ENCODE results near the gene CAMK4.
A peak's percentile ranks its signal among the peaks of the same experiment; 100 is the strongest.

Gene CAMK4

DNA sequence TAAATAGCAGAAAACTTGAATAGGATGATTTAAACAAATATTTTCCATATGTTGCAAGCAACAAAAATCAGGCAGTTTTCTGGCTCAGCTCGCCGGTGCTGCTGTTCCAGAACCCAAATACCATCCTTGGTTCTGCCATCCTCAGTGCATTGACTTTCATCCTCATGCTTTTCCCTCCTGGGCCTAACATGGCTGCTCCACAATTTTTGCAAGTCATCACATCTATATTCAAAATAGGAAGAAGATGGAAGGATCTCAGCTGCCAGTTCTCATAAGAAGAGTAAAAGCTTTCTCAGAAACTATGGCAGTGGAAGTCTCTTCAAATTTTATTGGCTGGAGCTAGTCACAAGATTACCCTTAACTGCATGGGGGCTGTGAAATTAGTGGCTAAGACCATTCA, 151.5 kb downstream of the CAMK4 start:
- Histone ChIP-seq H3K4me3 (ENCODE audit: low read length, poor library complexity, severe bottlenecking) (no peak overlapping the region), H3K9ac (ENCODE audit: low read depth, low read length, poor library complexity, severe bottlenecking) (no peak overlapping the region), H3K9me3 (ENCODE audit: insufficient read depth, low read depth, low read length) (no peaks in the 10 kb centered on the region), H3K4me2 (ENCODE audit: low read depth, low read length, poor library complexity, severe bottlenecking) (no peak overlapping the region), H3K9me2 (replicated peaks; ENCODE audit: low read depth, low read length) (no peaks in the 10 kb centered on the region), H4K20me1 (ENCODE audit: insufficient read depth, low read length, poor library complexity, severe bottlenecking) (no peaks in the 10 kb centered on the region), H3K27me3 (ENCODE audit: insufficient read depth, low read length, poor library complexity, severe bottlenecking) (no peaks in the 10 kb centered on the region), H3K4me1 (ENCODE audit: insufficient read depth, low read length, poor library complexity, severe bottlenecking) (peaks cover 26% of the 10 kb centered on the region), H3K36me3 (ENCODE audit: insufficient read depth, low read length) (no peaks in the 10 kb centered on the region; the same call in 1 of the 2 replicates), H3F3A (ENCODE audit: low read depth) (no peaks in the 10 kb centered on the region), H3K79me2 (ENCODE audit: insufficient read depth, low read length) (no peaks in the 10 kb centered on the region), H2AFZ (ENCODE audit: low read length) (no peak overlapping the region)
- no peak for TF ChIP-seq EZH2phosphoT487 (IDR thresholded peaks at IDR 0.05; ENCODE audit: borderline replicate concordance)
- TF ChIP-seq, protein P1, sequence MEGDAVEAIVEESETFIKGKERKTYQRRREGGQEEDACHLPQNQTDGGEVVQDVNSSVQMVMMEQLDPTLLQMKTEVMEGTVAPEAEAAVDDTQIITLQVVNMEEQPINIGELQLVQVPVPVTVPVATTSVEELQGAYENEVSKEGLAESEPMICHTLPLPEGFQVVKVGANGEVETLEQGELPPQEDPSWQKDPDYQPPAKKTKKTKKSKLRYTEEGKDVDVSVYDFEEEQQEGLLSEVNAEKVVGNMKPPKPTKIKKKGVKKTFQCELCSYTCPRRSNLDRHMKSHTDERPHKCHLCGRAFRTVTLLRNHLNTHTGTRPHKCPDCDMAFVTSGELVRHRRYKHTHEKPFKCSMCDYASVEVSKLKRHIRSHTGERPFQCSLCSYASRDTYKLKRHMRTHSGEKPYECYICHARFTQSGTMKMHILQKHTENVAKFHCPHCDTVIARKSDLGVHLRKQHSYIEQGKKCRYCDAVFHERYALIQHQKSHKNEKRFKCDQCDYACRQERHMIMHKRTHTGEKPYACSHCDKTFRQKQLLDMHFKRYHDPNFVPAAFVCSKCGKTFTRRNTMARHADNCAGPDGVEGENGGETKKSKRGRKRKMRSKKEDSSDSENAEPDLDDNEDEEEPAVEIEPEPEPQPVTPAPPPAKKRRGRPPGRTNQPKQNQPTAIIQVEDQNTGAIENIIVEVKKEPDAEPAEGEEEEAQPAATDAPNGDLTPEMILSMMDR (conservative IDR thresholded peaks at IDR 0.05; ENCODE audit: low read length): no peak

DNA sequence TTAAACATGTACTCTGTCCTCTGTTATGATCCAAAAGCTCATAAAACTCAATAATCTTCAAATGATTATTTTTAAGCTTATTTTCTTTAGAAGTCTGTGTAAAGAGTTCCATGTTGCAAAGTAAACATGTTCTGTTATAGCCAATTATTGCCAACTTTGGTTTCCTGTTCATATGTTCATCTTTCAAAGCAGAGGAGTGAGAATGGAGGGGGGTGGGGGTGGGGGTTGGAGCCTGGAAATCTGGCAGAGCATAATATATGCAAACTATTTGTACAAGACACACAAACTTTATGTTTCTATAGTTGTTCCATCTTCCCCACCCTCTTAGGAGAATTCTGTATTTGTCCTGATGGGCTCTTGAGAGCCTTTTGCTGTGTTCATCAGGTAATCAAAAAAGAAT, 153.1 kb downstream of the CAMK4 start:
- Histone ChIP-seq H2AFZ (ENCODE audit: low read length) (no peak overlapping the region), H3F3A (ENCODE audit: low read depth) (no peaks in the 10 kb centered on the region), H3K4me1 (ENCODE audit: insufficient read depth, low read length, poor library complexity, severe bottlenecking) (peaks cover 26% of the 10 kb centered on the region), H3K36me3 (ENCODE audit: insufficient read depth, low read length) (no peaks in the 10 kb centered on the region; the same call in 1 of the 2 replicates), H3K4me2 (ENCODE audit: low read depth, low read length, poor library complexity, severe bottlenecking) (no peak overlapping the region), H4K20me1 (ENCODE audit: insufficient read depth, low read length, poor library complexity, severe bottlenecking) (no peaks in the 10 kb centered on the region), H3K79me2 (ENCODE audit: insufficient read depth, low read length) (no peaks in the 10 kb centered on the region), H3K4me3 (ENCODE audit: low read length, poor library complexity, severe bottlenecking) (no peak overlapping the region), H3K9me3 (ENCODE audit: insufficient read depth, low read depth, low read length) (no peaks in the 10 kb centered on the region), H3K9ac (ENCODE audit: low read depth, low read length, poor library complexity, severe bottlenecking) (no peak overlapping the region), H3K27me3 (ENCODE audit: insufficient read depth, low read length, poor library complexity, severe bottlenecking) (no peaks in the 10 kb centered on the region), H3K9me2 (replicated peaks; ENCODE audit: low read depth, low read length) (no peaks in the 10 kb centered on the region)
- TF ChIP-seq, protein P1 (conservative IDR thresholded peaks at IDR 0.05; ENCODE audit: low read length): no peak
- no peak for TF ChIP-seq EZH2phosphoT487 (IDR thresholded peaks at IDR 0.05; ENCODE audit: borderline replicate concordance)

DNA sequence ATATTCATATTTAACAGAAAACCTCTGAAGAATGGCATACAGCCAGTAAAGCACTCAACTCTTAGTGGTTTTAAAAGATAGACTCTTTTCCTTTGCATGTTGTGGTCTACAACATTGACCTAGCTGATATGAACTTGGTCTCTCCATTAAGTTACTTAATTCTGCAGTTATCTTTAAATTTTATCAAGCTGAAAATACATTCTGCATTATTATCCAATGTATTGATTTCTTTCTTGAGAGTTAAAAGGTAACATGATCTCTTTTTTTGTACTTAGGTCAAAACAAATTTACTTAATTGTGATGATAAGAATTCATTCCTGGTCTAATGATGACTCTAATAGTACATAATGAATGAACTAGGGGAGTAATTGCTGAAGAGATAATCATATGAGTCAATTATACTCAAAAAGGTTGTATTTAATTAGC, 155.2 kb downstream of the CAMK4 start:
- Histone ChIP-seq H3K36me3 (ENCODE audit: insufficient read depth, low read length) (no peaks in the 10 kb centered on the region; the same call in 1 of the 2 replicates), H3K4me2 (ENCODE audit: low read depth, low read length, poor library complexity, severe bottlenecking) (peak overlapping the region; percentile 47), H2AFZ (ENCODE audit: low read length) (no peak overlapping the region), H3K4me3 (ENCODE audit: low read length, poor library complexity, severe bottlenecking) (no peak overlapping the region), H3K27me3 (ENCODE audit: insufficient read depth, low read length, poor library complexity, severe bottlenecking) (no peaks in the 10 kb centered on the region), H3K9ac (ENCODE audit: low read depth, low read length, poor library complexity, severe bottlenecking) (no peak overlapping the region), H3K9me3 (ENCODE audit: insufficient read depth, low read depth, low read length) (no peaks in the 10 kb centered on the region), H3K4me1 (ENCODE audit: insufficient read depth, low read length, poor library complexity, severe bottlenecking) (peaks cover 21% of the 10 kb centered on the region), H3K79me2 (ENCODE audit: insufficient read depth, low read length) (no peaks in the 10 kb centered on the region), H3K9me2 (replicated peaks; ENCODE audit: low read depth, low read length) (no peaks in the 10 kb centered on the region), H4K20me1 (ENCODE audit: insufficient read depth, low read length, poor library complexity, severe bottlenecking) (no peaks in the 10 kb centered on the region), H3F3A (ENCODE audit: low read depth) (no peaks in the 10 kb centered on the region)
- no peak for TF ChIP-seq EZH2phosphoT487 (IDR thresholded peaks at IDR 0.05; ENCODE audit: borderline replicate concordance)

DNA sequence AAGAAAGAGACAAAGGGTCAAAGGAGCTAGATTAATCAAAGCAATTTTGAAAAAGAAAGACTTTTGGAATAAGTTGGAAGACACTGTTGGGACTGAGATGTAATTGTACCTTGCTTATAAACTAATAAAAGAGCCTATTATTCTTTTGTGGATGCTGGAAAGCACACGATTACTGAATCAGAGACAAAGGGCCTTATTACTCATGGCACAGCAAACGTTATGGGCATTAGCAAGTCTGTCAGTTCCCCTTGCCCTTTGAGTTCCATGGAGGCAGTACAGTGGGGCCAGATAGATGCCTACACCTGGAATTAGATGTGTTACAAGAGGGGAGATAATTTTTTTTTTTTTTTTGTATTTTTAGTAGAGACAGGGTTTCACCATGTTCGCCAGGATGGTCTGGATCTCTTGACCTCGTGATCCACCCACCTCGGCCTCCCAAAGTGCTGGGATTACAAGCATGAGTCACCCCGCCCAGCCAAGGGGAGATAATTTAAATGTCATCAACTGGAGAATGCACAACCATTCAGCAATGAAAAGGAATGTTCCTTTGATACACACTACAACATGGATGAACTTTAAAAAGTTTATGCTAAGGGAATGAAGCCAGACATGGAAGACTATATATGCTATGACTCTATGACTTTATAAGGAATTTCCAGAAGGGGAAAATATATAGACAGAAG, 159.2 kb downstream of the CAMK4 start:
- Histone ChIP-seq H3K4me1 (ENCODE audit: insufficient read depth, low read length, poor library complexity, severe bottlenecking) (peaks cover 31% of the 10 kb centered on the region), H3F3A (ENCODE audit: low read depth) (no peaks in the 10 kb centered on the region), H3K36me3 (ENCODE audit: insufficient read depth, low read length) (0 out of 2 replicates have a peak, but pooled peaks cover 4% of the 10 kb centered on the region), H3K27me3 (ENCODE audit: insufficient read depth, low read length, poor library complexity, severe bottlenecking) (no peaks in the 10 kb centered on the region), H3K9me2 (replicated peaks; ENCODE audit: low read depth, low read length) (no peaks in the 10 kb centered on the region), H3K9ac (ENCODE audit: low read depth, low read length, poor library complexity, severe bottlenecking) (no peak overlapping the region), H3K4me2 (ENCODE audit: low read depth, low read length, poor library complexity, severe bottlenecking) (no peak overlapping the region), H3K79me2 (ENCODE audit: insufficient read depth, low read length) (no peaks in the 10 kb centered on the region), H3K4me3 (ENCODE audit: low read length, poor library complexity, severe bottlenecking) (no peak overlapping the region), H2AFZ (ENCODE audit: low read length) (no peak overlapping the region), H4K20me1 (ENCODE audit: insufficient read depth, low read length, poor library complexity, severe bottlenecking) (no peaks in the 10 kb centered on the region), H3K9me3 (ENCODE audit: insufficient read depth, low read depth, low read length) (no peaks in the 10 kb centered on the region)
- TF ChIP-seq, protein P1 (conservative IDR thresholded peaks at IDR 0.05; ENCODE audit: low read length): no peak
- TF ChIP-seq EZH2phosphoT487 (IDR thresholded peaks at IDR 0.05; ENCODE audit: borderline replicate concordance): no peak
